HG03066 (cell line): ENCODE data around the gene TP53AIP1.
"Not testable (repeated sequence)": the region's sequence is repeated elsewhere in the genome, so short reads cannot be mapped to it uniquely, and the experiment has no call there.

Experiments used
- ATAC-seq: cut with Tn5 transposase; IDR thresholded peaks from one replicate; pipeline ENCODE4 v1.9.1; 2021; ENCODE audit warnings: low read depth; ENCODE audit not compliant: unreplicated experiment

TP53AIP1 gene

GRCh38 chr11:128927108-128927461 is 15.6 kb downstream of the TP53AIP1 start:
- ATAC-seq = no peak

- ATAC-seq = no peak
Observed at GRCh38 chr11:128926437-128927107, 16.1 kb downstream of the TP53AIP1 start.

- ATAC-seq = no peak
Observed at GRCh38 chr11:128926000-128926399, 16.7 kb downstream of the TP53AIP1 start.

GRCh38 chr11:128925250-128925600 is 17.4 kb downstream of the TP53AIP1 start:
- ATAC-seq = no peak

GRCh38 chr11:128924510-128925249 is 18.0 kb downstream of the TP53AIP1 start:
- no peak for ATAC-seq

- no peak for ATAC-seq
Observed at GRCh38 chr11:128924104-128924503, 18.6 kb downstream of the TP53AIP1 start.

GRCh38 chr11:128921793-128922192 is 20.9 kb downstream of the TP53AIP1 start:
- ATAC-seq = no peak

- ATAC-seq = no peak
Observed at GRCh38 chr11:128920666-128921065, 22.0 kb downstream of the TP53AIP1 start.

GRCh38 chr11:128919635-128920034 is 23.0 kb downstream of the TP53AIP1 start:
- ATAC-seq = not testable (repeated sequence)

- ATAC-seq = no peak
Observed at GRCh38 chr11:128919216-128919615, 23.5 kb downstream of the TP53AIP1 start.

- no peak for ATAC-seq
Observed at GRCh38 chr11:128917144-128917724, 25.4 kb downstream of the TP53AIP1 start.

- no peak for ATAC-seq
Observed at GRCh38 chr11:128916681-128917080, 26.0 kb downstream of the TP53AIP1 start.

- ATAC-seq = no peak
Observed at GRCh38 chr11:128916037-128916572, 26.6 kb downstream of the TP53AIP1 start.

GRCh38 chr11:128915149-128915521 is 27.5 kb downstream of the TP53AIP1 start:
- ATAC-seq = no peak

GRCh38 chr11:128914216-128915148 is 28.2 kb downstream of the TP53AIP1 start:
- no peak for ATAC-seq

GRCh38 chr11:128913806-128914205 is 28.9 kb downstream of the TP53AIP1 start:
- ATAC-seq = no peak

- no peak for ATAC-seq
Observed at GRCh38 chr11:128911701-128912100, 31.0 kb downstream of the TP53AIP1 start.

- ATAC-seq = no peak
Observed at GRCh38 chr11:128911239-128911638, 31.4 kb downstream of the TP53AIP1 start.

GRCh38 chr11:128910576-128910975 is 32.1 kb downstream of the TP53AIP1 start:
- ATAC-seq = no peak

GRCh38 chr11:128909438-128910125 is 33.1 kb downstream of the TP53AIP1 start:
- ATAC-seq = no peak
